Measurements from ENCODE around the gene SGIP1.

DNA sequence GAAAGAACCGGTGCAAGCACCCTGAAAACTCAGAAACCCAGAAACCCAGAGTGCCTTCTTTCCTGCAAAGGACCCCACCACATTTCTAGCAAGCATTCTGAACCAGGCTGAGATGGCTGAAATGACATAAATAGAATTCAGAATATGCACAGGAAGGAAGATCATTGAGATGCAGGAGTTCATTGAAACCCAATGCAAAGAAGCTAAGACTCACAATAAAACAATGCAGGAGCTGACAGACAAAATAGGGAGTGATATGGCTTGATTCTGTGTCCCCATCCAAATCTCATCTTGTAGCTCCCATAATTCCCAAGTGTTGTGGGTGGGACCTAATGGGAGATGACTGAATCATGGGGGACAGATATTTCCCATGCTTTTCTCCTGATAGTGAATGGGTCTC is 22.8 kb upstream of the SGIP1 start:
- TF ChIP-seq CTCF (IDR thresholded peaks at IDR 0.05) = no peak
- no peak for TF ChIP-seq POLR2A (IDR thresholded peaks at IDR 0.05)
